Measurements from ENCODE around the gene STK32B.

- no peak for TF ChIP-seq CTCF (conservative IDR thresholded peaks at IDR 0.05; ENCODE audit: low read length)
- TF ChIP-seq EZH2phosphoT487 (IDR thresholded peaks at IDR 0.05; ENCODE audit: borderline replicate concordance, low read depth, low read length), result no peak
Measured at GRCh38 chr4:5385741-5386311, 334.5 kb downstream of the STK32B start.
